Vagina (tissue), 2 donors: Measurements from ENCODE around the gene CYP26B1. TPM values are rescaled to one million over a fixed set of nuclear protein-coding genes. Genes with fewer than 3 reads are reported as not detected.

Source experiments
- DNase-seq, 2 donors: peaks; one replicate each; pipeline ENCODE4 v3.0.0-alpha.2; 2017; ENCODE audit errors: extremely low spot score in 2 of 2
- H3K27ac ChIP-seq: fragments of 200-600 bp; sonication (generic); one replicate; pipeline ENCODE4 v1.5.1; 2019
- H3K27me3 ChIP-seq: fragments of 200-600 bp; sonication (generic); one replicate; pipeline ENCODE4 v1.5.1; 2019
- H3K36me3 ChIP-seq, 2 donors: fragments of 200-600 bp; sonication (generic); one replicate each; pipeline ENCODE4 v1.5.1; 2017 to 2019
- H3K4me1 ChIP-seq: fragments of 200-600 bp; sonication (generic); one replicate; pipeline ENCODE4 v1.5.1; 2019
- H3K4me3 ChIP-seq, 2 donors: fragments of 200-600 bp; sonication (generic); 1 replicate in 1 of 2; 2 replicates in 1 of 2; pipeline ENCODE4 v1.5.1; 2016 to 2019
- H3K9me3 ChIP-seq: fragments of 200-600 bp; sonication (generic); one replicate; pipeline ENCODE4 v1.5.1; 2019
- POLR2A ChIP-seq, 2 donors: fragments of 450-650 bp; IDR thresholded peaks; one replicate each; pipeline ENCODE4 v1.6.1; 2017; ENCODE audit warnings: antibody characterized with exemption in 2 of 2, mild to moderate bottlenecking in 2 of 2, moderate library complexity in 2 of 2
- POLR2AphosphoS5 ChIP-seq, 2 donors: sonication (generic); formaldehyde crosslinking; IDR thresholded peaks; one replicate each; pipeline ENCODE4 v1.9.0; 2017; ENCODE audit warnings: antibody characterized with exemption in 2 of 2, mild to moderate bottlenecking in 2 of 2, low read depth in 1 of 2; ENCODE audit not compliant: insufficient read depth in 1 of 2
- intact Hi-C: fragments of 100-400 bp; cut with DNase I; formaldehyde crosslinking; loops from one replicate; pipeline ENCODE4 v1.15.1; 2023
- total RNA-seq: library from RNA; depleted of rRNA; stranded (reverse); fragments of >200 nt; gene quantifications from one replicate; pipeline ENCODE4 v1.2.3, GENCODE V29; 2016
- TF ChIP-seq, protein P1 (sequence below), 3 experiments: fragments of 450-650 bp in 2 of 3; fragments of 200-600 bp in 1 of 3; sonication (generic) in 1 of 3; IDR thresholded peaks; one replicate each; pipeline ENCODE4 v1.5.1; 2017 to 2019; ENCODE audit warnings: antibody characterized with exemption in 3 of 3, mild to moderate bottlenecking in 2 of 3, moderate library complexity in 2 of 3

Gene CYP26B1
- total RNA-seq, 1 donor from 2014 or later: 6.9 TPM

DNA sequence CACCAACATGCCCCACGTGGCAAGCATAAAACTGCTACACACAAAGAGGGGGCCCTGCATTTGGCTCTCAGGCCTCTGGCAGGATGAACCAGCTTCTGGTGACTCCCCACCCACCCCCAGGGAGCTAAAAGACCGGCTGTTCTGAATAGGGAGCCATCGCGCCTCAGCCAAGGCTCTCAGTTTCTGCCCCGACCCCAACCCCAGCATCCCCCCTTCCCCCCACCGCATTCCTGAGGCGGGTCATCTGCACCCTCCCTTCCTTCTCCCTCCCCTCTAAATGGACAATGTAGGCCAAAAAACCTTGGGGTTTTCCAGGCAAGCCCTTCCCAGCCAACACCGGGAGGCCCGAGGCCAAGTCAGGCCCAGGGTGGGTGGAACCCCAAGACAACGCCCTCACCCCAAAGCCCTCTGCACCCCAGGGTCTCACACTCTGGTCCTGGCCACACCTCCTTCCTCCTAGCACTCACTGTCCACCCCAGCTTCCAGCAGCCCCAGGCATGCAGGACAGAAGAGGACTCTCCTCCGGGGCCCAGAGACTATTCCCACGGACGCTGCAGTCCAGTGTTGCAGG is 5.7 kb downstream of the CYP26B1 start:
- no peaks in the 10 kb centered on the region for H3K36me3 ChIP-seq
- no peak overlapping the region for H3K4me3 ChIP-seq
- H3K27ac ChIP-seq: no peak overlapping the region
- peaks cover 59% of the 10 kb centered on the region for H3K4me1 ChIP-seq
- DNase-seq: peak in 1 of 2 donors; percentile 76
- H3K9me3 ChIP-seq: no peaks in the 10 kb centered on the region
- TF ChIP-seq, protein P1, sequence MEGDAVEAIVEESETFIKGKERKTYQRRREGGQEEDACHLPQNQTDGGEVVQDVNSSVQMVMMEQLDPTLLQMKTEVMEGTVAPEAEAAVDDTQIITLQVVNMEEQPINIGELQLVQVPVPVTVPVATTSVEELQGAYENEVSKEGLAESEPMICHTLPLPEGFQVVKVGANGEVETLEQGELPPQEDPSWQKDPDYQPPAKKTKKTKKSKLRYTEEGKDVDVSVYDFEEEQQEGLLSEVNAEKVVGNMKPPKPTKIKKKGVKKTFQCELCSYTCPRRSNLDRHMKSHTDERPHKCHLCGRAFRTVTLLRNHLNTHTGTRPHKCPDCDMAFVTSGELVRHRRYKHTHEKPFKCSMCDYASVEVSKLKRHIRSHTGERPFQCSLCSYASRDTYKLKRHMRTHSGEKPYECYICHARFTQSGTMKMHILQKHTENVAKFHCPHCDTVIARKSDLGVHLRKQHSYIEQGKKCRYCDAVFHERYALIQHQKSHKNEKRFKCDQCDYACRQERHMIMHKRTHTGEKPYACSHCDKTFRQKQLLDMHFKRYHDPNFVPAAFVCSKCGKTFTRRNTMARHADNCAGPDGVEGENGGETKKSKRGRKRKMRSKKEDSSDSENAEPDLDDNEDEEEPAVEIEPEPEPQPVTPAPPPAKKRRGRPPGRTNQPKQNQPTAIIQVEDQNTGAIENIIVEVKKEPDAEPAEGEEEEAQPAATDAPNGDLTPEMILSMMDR (IDR thresholded peaks at IDR 0.05): no peak
- TF ChIP-seq POLR2AphosphoS5 (IDR thresholded peaks at IDR 0.05; ENCODE audit: insufficient read depth in 1 of 2, low read depth in 1 of 2) (no peak), POLR2A (IDR thresholded peaks at IDR 0.05) (no peak)
- peaks cover 15% of the 10 kb centered on the region for H3K27me3 ChIP-seq
- intact Hi-C loops: loop anchor here (10.0 kb wide), 2 partner anchors 207 to 443 kb away; no protein-coding TSS in a partner anchor

DNA sequence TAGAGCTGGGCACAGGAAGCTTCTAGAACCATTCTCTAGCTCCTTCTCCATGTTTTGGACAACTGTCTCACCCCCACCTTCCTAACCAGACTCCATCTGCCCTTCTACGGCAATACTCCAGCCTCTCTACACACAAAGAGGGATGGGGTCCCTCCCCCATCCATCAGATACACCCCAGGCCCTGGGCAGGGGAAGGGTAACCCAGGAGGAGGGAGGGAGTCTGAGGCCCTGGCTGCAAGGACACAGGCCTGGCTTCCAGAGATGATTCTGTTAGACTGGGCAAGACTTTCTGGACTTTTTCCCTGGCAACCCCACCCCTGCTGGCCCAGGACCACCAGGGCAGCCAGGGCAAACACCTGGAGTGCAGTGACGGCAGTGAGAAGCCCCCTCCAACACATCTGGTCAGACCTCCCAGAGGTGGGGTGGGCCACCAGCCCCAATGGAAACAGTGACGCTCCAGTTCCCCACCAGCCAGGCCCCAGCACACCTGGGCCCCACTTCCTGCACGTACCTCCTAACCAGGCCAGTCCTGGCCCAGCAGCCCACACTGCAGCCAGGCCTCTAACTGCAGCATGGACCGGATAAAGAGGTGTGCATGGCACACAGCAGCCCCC is 6.5 kb downstream of the CYP26B1 start:
- DNase-seq: peak in 1 of 2 donors; percentile 80
- H3K4me3 ChIP-seq: no peak overlapping the region
- peaks cover 51% of the 10 kb centered on the region for H3K4me1 ChIP-seq
- H3K9me3 ChIP-seq: no peaks in the 10 kb centered on the region
- TF ChIP-seq, protein P1 (IDR thresholded peaks at IDR 0.05): no peak
- TF ChIP-seq POLR2AphosphoS5 (IDR thresholded peaks at IDR 0.05; ENCODE audit: insufficient read depth in 1 of 2, low read depth in 1 of 2): no peak
- no peaks in the 10 kb centered on the region for H3K36me3 ChIP-seq
- peaks cover 12% of the 10 kb centered on the region for H3K27me3 ChIP-seq
- H3K27ac ChIP-seq: no peak overlapping the region
- intact Hi-C loops: loop anchor here (10.0 kb wide), 2 partner anchors 206 to 444 kb away; no protein-coding TSS in a partner anchor

DNA sequence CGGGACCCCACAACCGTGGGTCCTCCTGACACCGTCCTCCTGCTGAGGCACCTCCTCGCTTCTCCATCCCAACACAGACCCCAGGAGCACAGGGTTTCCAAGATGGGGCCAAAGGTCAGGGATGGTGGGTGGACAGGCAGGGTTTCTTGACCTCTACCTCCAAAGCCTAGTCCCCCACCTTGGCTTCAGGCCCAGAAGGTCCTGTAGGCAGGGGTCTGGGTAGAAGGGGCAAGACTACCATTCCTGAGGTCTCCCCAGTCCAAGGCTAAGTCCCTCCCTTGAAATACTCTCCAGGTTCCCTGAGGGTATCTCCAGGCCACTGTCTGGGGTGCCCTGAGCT is 7.1 kb downstream of the CYP26B1 start:
- peaks cover 46% of the 10 kb centered on the region for H3K4me1 ChIP-seq
- intact Hi-C loops: loop anchor here (10.0 kb wide), 2 partner anchors 206 to 444 kb away; no protein-coding TSS in a partner anchor
- no peak for DNase-seq

DNA sequence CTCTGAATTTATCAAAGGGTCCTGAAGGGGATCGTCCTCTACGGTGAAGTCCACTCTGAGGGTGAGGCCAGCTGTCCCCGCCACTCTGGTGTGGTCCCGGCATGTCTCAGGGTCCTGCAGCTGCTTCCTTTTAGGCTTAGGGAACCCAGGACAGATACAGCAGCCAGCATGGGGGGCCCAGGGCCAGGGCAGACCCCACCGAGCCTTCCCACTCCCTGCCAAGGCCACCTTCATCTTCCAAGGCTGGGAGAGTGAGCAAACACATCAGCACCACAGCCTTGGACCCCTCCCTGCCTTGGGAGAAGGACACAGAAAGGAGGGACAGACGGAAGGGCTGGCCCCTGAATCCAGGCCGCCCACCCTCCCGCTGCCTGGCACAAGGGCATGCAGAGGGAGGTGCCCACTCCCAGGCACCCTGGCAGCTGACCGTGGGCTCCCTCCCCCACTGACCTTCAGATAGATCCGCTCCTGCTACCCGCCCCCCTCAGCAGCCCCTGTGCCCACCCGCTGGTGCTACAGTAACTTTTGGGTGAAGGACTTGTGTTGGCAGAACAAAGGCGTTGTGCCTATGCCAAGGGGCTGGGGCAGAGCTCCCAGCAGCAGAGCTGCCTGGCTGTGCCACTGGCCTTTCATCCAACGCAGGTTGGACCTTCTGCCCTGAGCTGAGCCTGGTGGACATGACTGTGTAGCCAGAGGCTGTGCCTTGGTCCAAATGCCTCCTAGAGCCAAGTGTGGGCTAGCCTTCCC is 7.6 kb downstream of the CYP26B1 start:
- Histone ChIP-seq H3K36me3 (no peaks in the 10 kb centered on the region), H3K27ac (no peak overlapping the region), H3K27me3 (peaks cover 9% of the 10 kb centered on the region), H3K4me1 (peaks cover 40% of the 10 kb centered on the region), H3K9me3 (no peaks in the 10 kb centered on the region), H3K4me3 (no peak overlapping the region)
- TF ChIP-seq POLR2A (IDR thresholded peaks at IDR 0.05) (no peak), POLR2AphosphoS5 (IDR thresholded peaks at IDR 0.05; ENCODE audit: insufficient read depth in 1 of 2, low read depth in 1 of 2) (no peak)
- TF ChIP-seq, protein P1 (IDR thresholded peaks at IDR 0.05): no peak
- no peak for DNase-seq
- intact Hi-C loops: loop anchor here (10.0 kb wide), 2 partner anchors 205 to 445 kb away; no protein-coding TSS in a partner anchor

More for the DNA sequence above, 7.1 kb downstream of the CYP26B1 start:
- no peaks in the 10 kb centered on the region for H3K36me3 ChIP-seq
- no peaks in the 10 kb centered on the region for H3K9me3 ChIP-seq
- H3K27me3 ChIP-seq: peaks cover 12% of the 10 kb centered on the region
- TF ChIP-seq POLR2AphosphoS5 (IDR thresholded peaks at IDR 0.05; ENCODE audit: insufficient read depth in 1 of 2, low read depth in 1 of 2) (no peak), POLR2A (IDR thresholded peaks at IDR 0.05) (no peak)
- TF ChIP-seq, protein P1 (IDR thresholded peaks at IDR 0.05): no peak
- no peak overlapping the region for H3K27ac ChIP-seq
- no peak overlapping the region for H3K4me3 ChIP-seq
